ENCODE results near the gene ADAMTS18. TPM values are rescaled to one million over a fixed set of nuclear protein-coding genes. Genes with fewer than 3 reads are reported as not detected.

Gene ADAMTS18
- total and polyA plus RNA-seq, 9 of the 15 experiments (the other 6 are each of a cell fraction or from before 2014, with no cell fraction given) = not detected

GRCh38 chr16:77289331-77289809 lies 145.5 kb downstream of the ADAMTS18 start (continued):
- TF ChIP-seq, protein P1, sequence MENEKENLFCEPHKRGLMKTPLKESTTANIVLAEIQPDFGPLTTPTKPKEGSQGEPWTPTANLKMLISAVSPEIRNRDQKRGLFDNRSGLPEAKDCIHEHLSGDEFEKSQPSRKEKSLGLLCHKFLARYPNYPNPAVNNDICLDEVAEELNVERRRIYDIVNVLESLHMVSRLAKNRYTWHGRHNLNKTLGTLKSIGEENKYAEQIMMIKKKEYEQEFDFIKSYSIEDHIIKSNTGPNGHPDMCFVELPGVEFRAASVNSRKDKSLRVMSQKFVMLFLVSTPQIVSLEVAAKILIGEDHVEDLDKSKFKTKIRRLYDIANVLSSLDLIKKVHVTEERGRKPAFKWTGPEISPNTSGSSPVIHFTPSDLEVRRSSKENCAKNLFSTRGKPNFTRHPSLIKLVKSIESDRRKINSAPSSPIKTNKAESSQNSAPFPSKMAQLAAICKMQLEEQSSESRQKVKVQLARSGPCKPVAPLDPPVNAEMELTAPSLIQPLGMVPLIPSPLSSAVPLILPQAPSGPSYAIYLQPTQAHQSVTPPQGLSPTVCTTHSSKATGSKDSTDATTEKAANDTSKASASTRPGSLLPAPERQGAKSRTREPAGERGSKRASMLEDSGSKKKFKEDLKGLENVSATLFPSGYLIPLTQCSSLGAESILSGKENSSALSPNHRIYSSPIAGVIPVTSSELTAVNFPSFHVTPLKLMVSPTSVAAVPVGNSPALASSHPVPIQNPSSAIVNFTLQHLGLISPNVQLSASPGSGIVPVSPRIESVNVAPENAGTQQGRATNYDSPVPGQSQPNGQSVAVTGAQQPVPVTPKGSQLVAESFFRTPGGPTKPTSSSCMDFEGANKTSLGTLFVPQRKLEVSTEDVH (IDR thresholded peaks at IDR 0.05; ENCODE audit: low read depth, partially characterized antibody) = no peak
- TF ChIP-seq CBX1 (IDR thresholded peaks at IDR 0.05; ENCODE audit: low read depth) (no peak), HMGN3 (IDR thresholded peaks at IDR 0.05; ENCODE audit: borderline replicate concordance, extremely low read depth, insufficient read length, low read depth, low read length) (no peak), MAFF (IDR thresholded peaks at IDR 0.05; ENCODE audit: low read length) (no peak), KDM5B (IDR thresholded peaks at IDR 0.05; ENCODE audit: insufficient replicate concordance, low read depth, low read length) (no peak), GATAD2A (IDR thresholded peaks at IDR 0.05) (no peak), PCBP2 (IDR thresholded peaks at IDR 0.05; ENCODE audit: low read depth, low read length, poor library complexity, severe bottlenecking) (no peak)
- TF ChIP-seq, protein P2, sequence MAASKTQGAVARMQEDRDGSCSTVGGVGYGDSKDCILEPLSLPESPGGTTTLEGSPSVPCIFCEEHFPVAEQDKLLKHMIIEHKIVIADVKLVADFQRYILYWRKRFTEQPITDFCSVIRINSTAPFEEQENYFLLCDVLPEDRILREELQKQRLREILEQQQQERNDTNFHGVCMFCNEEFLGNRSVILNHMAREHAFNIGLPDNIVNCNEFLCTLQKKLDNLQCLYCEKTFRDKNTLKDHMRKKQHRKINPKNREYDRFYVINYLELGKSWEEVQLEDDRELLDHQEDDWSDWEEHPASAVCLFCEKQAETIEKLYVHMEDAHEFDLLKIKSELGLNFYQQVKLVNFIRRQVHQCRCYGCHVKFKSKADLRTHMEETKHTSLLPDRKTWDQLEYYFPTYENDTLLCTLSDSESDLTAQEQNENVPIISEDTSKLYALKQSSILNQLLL (CRISPR knock-in tag; IDR thresholded peaks at IDR 0.05; ENCODE audit: borderline replicate concordance) = no peak
